Germinal center (tissue), 1 donor: ENCODE data around the gene TRIM2.

Experiments used
- DNase-seq: peaks from one replicate; pipeline ENCODE4 v3.0.0; 2012; ENCODE audit warnings: mixed read lengths, low spot score

Gene TRIM2

DNA sequence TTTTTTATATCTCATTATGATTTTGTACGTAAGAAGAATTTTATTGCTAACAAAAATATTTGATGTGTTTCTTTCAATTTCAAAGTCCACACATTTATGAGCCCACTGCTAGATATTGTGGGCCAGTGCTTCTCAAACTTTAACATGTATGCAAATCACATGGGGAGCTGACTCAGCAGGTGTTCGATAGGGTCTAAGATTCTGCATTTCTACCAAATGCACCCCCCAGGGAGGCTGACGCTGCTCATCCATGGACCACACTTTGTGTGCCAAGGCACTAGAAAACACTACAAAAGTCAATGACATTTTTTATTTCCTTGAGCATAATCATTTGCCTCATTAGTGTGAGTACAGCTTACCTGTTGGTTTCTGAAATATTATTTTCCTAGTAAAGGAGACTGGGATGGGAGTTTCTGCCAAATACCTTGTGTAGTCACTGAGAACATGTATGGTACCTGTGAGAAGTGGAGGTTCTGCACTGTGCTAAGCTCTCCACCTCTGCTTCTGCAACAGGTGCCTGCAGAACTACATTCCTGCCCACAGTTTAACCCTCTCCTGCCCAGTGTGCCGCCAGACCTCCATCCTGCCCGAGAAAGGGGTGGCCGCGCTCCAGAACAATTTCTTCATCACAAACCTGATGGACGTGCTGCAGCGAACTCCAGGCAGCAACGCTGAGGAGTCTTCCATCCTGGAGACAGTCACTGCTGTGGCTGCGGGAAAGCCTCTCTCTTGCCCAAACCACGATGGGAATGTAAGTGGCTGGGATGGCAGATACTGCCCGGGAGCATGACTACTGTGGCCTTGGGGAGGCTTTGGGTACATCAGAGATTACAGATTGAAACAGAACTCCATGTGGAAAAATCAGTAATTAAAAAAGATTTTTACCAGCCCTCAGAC, 71.4 kb downstream of the TRIM2 start:
- DNase-seq = no peak

DNA sequence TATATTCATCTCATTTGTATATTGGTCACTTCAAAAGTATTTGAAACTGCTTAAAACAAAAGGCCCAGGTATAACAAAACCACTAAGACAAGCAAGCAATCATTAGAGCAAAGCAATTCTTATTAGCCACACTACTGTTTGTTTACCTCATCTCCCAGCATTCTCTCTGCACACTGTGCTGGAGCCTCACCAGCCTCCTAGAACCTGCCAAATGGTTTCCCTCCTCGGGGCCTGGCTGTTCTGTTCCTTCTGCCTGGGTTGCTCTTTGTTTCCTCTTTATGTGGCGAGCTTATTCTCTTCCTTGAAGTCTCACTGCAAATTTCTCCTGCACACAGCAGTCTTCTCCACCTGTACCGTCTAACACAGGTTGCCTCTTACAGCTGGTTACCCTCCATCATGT, 72.7 kb downstream of the TRIM2 start:
- no peak for DNase-seq

DNA sequence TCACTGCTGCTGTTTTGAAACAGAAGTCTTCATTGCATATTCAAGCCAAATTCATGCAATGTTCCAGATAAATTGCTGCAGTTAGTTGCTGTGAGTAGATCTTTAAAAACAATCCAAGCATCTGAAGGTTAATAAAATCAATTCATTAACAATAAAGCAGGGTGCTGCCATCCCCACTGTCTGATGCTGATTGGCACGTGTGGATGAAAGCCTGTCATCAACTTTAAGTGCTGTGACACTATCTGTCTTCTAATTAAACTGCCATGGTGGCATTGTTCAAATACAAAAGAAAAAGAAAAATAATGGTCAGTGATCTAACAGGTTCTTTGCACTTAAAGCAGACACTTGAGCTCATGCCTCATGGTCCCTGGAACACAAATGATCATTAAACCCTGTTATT, 77.2 kb downstream of the TRIM2 start:
- DNase-seq = no peak

DNA sequence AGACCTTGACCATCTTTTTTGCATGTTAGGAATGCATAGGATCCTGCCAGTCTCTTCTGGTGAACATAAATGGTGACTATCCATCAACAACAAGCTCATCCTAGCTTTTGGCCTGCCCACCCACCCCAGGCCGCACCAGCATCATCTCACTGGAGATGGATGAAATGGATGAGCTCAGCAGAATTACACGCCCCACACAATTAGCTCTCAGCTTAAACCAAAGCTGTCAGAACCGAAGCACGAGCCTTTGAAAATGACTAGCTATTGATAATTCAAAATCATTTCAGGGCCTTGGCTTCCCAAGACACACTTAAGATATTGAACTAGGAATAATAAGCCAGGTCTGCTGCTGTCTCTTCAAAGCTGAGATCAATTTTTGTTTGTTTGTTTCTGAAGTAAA, 77.8 kb downstream of the TRIM2 start:
- no peak for DNase-seq

DNA sequence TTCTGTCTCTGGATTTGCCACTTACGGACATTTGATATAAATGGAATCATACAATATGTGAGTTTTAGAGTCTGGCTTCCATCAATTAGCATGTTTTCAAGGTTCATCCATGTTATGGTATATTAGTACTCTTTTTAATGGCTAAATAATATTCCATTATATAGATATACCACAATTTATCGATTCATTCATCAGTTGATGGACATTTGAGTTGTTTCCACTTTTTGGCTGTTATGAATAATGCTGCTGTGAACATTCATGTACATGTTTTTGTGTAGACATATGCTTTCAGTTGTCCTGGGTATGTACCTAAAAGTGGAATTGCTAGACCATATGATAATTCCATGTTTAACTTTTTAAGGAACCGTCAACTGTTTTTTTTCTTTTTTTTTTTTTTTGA, 79.0 kb downstream of the TRIM2 start:
- no peak for DNase-seq

DNA sequence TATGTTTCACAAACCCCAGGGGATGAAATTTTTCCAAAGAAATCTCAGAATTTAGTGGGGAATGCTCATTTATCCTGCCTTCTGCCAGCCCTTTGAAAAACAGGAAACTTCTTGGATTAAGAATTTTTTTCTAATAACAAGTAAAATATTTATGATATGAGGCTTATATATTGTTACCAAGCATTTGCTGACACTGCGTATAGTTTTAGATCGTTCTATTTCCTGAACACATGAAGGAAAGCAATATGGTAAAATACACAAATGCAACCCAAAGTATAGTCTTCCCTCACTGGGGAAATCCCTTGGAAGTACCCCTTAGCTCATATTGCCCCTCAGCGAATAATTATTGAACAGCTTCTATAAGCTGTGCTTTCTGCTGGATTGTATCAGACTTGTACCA, 85.9 kb downstream of the TRIM2 start:
- DNase-seq = no peak

DNA sequence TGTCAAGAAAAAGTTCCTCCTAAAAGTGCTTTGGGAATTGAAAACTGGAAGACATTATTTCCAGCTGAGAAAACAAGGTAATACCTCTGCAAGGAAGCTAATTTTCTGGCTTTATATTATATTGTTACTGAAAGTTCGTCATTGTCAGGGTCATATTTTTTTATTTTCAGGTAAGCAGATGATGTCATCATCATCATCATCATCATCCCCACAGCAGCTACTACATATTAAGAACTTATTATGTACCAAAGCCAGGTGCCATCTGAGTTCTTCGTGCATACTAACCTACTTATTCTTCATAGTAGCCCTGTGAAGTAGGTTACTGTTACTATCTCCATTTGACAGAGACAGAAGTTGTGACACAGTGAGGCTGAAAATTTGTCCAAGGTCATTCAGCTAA, 87.3 kb downstream of the TRIM2 start:
- no peak for DNase-seq

DNA sequence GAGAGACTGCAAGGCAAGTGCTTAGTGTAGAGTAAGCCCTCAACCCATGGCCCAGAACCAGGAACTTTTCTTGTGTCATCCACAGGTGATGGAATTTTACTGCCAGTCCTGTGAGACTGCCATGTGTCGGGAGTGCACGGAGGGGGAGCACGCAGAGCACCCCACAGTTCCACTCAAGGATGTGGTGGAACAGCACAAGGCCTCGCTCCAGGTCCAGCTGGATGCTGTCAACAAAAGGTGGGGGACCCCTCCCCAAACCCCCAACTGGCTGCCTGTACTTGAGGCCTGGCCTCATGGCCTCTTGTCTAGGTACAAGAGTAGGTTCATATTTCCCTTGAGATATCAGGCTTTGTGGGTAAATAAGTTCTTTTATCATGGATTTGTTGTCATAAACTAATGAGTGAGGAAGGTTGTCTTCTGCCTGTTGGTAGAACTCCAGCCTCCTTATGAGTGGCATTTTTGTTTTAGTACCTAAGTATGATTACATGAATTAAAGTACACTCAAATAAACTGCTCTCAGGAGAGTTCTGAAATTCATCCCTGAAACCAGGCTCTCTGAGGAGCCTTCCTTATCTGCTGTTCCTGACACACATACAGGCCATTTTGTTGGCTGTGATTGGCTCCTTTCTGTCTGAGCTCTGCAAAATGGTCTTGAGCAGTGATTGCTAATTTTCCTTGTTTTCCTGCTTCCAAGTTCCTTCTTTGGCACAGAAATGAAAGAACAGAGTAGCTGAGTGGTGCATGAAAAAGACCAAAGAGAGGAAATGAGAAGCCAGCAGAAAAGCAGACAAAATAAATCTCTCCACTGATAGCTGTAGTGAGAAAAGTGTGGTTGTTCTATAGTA, 88.9 kb downstream of the TRIM2 start:
- DNase-seq = no peak

DNA sequence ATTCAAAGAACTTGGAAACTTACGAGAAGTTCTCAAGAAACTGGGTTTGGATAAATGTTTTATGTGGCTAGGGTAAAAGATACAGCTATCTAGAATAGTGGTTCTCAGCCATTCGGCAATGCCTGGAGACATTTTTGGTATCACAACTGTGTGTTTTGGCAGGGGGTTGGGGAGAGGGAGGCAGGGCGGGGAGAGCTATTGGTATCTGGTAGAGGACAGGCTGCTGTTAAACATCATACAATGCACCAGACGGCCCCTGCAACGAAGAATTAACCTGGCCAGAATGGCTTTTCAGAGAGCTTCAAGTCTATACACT, 89.5 kb downstream of the TRIM2 start:
- no peak for DNase-seq

DNA sequence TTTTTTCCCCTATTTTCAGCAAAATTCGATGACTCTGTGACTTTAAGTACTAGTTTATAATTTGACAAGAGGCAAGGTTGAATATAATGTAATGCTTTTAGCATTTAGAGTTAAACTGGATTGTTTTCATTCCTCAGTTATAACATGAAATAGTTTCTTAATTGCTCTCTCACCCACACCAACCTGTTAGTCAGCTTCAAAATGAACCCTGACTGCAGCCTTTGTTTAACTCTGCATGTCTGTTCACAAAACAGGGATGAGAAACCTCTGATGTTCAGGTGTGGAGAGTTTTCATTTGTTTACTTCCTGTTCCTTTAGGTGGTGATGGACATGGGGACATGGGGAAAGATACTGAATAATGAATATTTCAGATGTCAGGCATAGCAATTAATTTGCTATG, 90.4 kb downstream of the TRIM2 start:
- DNase-seq = no peak

DNA sequence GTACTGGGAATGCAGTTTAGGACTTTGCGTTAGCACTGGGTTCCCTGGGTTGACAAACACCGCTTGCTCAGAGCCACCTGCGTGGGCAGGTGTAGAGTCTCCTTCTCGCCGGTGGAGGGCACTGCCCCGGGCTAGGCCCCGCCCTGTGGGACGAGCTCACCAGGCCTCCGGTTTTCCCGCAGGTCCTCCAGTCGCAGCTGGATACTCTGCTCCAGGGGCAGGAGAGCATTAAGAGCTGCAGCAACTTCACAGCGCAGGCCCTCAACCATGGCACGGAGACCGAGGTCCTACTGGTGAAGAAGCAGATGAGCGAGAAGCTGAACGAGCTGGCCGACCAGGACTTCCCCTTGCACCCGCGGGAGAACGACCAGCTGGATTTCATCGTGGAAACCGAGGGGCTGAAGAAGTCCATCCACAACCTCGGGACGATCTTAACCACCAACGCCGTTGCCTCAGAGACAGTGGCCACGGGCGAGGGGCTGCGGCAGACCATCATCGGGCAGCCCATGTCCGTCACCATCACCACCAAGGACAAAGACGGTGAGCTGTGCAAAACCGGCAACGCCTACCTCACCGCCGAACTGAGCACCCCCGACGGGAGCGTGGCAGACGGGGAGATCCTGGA, 91.0 kb downstream of the TRIM2 start:
- no peak for DNase-seq

DNA sequence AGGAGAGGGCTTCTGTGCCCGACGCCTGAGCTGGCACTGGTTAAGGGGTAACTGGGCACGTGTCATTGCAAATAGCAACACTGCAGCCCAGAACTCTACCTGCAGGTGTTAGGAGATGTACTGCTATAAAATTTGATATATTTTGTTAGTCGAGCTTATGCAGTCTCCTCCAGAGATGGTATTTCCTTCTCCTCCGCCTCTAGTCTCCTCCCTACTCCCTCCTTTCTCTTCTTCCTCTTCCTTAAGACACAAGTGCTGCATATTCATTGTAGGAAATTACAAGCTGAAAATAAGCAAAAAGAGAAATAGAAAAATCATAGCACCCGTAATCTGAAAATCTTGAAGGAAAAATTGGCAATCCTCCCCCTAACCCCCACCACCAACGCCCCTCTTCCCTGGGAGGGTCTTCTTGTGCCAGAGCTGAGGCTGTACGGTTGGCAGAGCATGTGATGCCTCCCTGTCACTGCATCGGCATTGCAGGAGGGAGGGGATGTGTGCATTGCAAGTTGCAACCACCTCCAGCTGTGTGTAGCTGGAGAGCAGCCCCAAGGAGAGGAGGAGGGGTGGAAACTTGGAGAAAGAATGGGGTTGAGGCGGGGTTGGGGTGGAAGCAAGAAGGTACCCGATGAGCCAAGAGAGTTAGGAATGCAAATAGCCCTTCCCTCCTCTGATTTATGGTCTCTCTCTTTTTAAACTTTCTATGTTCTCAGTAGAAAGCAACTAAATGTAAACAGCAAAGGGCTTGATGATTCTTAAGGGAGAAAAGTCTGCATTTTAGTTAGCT, 92.0 kb downstream of the TRIM2 start:
- DNase-seq = no peak

DNA sequence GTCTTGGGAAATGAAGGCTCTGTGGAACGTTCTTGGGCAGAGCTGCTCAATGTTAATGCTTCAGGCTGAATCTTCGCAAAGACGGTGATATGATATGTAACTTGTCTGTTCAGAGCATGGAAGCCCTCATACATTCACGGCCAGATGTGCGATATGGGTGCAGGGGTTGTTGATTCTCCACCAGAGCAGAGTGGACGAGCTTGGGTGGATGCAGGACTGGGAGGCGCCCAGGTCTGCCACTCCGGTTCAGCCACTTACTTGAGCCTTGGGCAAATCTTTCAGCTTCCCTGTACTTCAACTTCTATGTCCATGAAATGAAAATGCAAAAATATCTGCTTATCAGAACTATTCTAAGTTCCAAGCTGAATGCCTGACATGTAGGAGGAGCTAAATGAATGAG, 92.9 kb downstream of the TRIM2 start:
- no peak for DNase-seq

DNA sequence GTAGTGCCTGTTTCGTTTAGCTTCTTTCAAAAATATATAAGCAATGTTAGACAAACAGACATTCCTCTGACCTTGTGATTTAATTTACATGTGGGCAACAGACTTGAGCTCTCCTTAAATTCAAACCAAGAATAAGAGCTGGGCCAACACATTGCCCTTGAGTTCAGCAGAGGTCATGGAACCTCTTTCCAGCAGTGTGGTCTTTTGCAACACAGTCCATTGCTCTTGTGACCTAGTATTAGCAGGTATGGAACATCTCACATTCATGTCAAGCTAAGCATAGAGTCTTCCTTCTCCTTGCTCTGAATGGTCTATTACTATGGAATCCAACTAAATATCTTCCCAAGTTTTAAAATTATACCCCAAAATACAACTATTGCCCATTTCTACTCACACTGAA, 106.5 kb downstream of the TRIM2 start:
- DNase-seq = no peak

DNA sequence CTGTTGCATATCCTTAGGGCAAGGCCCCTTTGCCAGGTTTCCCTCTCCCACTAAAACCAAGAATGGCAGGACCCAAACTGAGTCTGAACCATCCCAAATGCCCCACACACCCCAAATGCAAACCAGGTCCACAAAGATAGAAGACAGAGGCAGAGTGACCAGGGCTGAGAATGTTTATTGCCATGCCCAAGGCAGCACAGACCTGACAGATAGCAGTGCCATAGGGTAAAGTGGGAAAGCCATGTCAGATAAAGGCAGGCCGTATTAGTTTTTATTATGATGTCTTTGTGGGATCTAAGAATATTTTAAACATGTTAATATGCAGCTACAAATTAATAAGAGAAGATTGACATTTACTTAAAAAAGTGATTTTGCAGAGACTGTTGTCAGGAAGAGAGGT, 110.7 kb downstream of the TRIM2 start:
- DNase-seq = no peak

DNA sequence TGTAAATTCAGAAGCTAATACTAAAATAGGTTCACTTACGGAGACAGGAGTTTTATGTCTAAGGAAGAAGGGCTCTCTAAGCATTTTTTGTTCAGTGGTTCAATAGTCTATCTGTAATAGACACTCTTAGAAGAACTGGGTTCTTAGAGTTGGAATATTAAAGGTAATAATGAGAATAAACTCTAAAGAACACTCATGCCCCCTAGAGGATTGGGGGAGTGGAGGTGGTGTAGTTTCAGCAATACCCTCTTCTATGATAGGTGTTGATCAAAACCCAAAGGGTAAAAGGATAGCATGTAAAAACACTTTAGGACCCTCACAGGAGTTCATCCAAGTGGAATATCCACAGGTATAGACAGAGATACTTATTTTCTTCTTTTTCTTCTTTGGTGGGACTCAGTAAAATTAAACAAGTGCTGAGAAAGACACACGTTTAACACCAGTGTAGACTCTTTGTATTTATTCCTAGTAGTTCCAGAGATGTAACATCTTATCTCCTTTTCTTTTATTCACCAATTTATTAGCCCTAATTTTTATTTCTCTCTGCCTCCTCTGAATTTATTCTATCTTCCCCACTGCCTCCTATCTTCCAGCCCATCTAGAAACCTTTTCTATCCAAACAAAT, 114.6 kb downstream of the TRIM2 start:
- peak; percentile 57 for DNase-seq

DNA sequence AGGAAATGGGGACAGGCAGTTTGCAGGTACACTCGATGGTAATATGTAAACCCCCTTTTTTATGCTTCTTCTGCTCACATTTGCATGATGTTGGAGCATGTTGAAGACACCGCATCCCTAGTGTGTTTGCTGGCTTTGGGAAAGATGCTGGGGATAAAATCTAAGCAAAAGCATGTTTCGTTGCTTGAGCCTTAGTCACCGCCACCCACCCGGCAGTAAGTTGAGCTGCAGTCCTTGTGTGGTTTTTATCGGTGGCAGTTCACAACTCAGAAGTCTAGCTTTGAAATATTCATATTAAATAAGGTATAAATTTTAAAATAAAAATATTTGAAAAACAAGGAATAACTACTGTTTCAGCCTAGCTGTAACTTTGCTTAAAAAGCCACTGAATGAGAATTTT, 118.5 kb downstream of the TRIM2 start:
- no peak for DNase-seq

DNA sequence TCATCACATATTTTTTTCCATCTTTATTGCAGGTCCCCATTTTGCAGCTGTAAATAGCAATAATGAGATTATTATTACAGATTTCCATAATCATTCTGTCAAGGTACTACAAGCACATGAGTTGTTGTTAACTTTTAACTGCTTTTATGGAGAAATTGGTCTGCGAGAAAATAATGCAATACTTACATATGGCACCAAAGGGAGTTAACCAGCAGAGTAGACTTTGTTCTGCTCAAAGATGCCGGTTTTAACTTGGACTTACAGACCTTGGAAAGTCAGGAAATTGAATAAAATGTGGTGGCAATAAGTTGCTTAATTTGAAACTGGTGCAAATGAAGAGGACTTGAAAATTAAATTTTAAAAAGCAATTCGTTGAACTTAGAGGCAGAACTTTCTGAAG, 119.8 kb downstream of the TRIM2 start:
- no peak for DNase-seq

DNA sequence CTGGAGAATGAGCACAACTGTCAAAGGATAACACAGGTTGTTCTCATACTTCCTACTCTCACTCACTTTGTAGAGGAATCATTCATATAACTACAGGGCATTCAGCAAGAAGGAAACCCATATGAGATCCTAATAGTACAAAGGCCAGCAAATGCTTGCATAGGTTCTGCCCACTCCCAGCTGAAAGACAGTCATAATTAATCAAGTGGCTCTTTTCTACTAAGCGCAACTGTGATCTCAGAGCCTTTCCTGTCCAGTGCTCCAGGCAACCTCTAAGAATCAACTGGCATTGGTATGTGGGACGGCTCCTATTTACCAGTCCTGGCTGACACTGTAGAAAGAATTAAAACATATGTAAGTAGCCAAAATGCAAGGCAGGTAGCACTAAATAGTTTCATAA, 121.3 kb downstream of the TRIM2 start:
- no peak for DNase-seq

DNA sequence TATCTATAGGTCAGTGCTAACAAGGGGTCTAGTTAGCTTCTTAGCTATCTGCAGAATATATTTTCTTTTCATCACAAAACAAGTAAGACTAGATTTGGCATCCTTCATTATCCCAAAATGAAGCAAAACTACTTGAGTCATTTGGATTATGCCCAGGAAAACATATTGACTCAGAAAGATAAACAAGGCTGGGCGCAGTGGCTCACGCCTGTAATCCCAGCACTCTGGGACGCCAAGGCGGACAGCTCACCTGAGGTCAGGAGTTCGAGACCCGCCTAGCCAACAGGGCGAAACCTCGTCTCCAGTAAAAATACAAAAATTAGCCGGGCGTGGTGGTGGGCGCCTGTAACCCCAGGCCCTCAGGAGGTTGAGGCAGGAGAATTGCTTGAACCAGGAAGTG, 122.3 kb downstream of the TRIM2 start:
- no peak for DNase-seq

DNA sequence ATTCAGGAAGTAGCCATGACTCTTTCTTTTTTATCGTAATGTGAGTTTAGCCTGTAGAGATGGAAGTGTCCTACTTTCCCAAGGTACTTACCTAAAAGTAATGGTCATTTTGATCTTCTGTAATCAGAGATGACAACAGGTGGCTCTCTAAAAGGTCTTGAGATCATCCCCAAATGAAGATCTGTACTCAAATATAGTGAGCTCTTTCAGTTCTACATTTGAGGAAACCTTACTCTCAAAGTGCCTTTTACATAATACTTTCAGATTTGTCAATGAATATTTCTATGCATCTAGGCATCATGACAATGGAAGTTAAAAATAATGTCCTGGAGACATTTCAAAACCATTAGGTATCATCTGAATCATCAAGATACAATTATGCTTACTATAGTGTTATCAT, 123.0 kb downstream of the TRIM2 start:
- DNase-seq = no peak

DNA sequence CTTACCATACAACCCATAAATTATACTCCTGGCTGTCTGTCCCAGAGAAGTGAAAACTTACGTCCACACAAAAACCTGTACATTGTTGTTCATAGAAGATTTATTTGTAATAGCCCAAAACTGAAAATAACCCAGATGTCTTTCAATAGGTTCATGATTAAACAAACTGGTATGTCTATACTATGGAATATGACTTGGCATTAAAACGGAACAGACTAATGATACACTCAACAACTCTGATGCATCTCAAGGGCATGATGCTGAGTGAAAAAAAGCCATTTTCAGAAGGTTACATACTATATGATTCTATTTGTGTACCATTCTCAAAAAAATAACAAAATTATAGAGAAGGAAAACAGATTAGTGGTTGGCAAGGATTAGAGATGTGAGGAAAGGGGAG, 128.7 kb downstream of the TRIM2 start:
- no peak for DNase-seq
